GM19193 (cell line): Measurements from ENCODE around the gene HOXC9.

Experiments used
- POLR2A ChIP-seq: IDR thresholded peaks from 4 replicates; pipeline ENCODE4 v1.6.1; 2011; ENCODE audit not compliant: insufficient read depth, insufficient read length; ENCODE audit errors: extremely low read depth

HOXC9 gene

GRCh38 chr12:53977596-53978445 lies 22.1 kb upstream of the HOXC9 start:
- no peak for TF ChIP-seq POLR2A

- TF ChIP-seq POLR2A, result no peak
These were observed 21.2 kb upstream of the HOXC9 start for GRCh38 chr12:53978477-53979356.

- no peak for TF ChIP-seq POLR2A
These were observed 19.7 kb upstream of the HOXC9 start for GRCh38 chr12:53980104-53980801.

- no peak for TF ChIP-seq POLR2A
These were observed 19.0 kb upstream of the HOXC9 start for GRCh38 chr12:53980802-53981496.

- no peak for TF ChIP-seq POLR2A
These were observed 18.1 kb upstream of the HOXC9 start for GRCh38 chr12:53981634-53982565.

- no peak for TF ChIP-seq POLR2A
These were observed 17.1 kb upstream of the HOXC9 start for GRCh38 chr12:53982648-53983567.

GRCh38 chr12:53983568-53983949 lies 16.4 kb upstream of the HOXC9 start:
- TF ChIP-seq POLR2A, result no peak

GRCh38 chr12:53983950-53984572 lies 15.9 kb upstream of the HOXC9 start:
- TF ChIP-seq POLR2A, result no peak

GRCh38 chr12:53984901-53985691 lies 14.9 kb upstream of the HOXC9 start, which contains the start of gene HOXC10:
TSS of gene HOXC10 (plus strand) at chr12:53985146. CDS start at chr12:53985260, 114 bp downstream.
- no peak for TF ChIP-seq POLR2A

- no peak for TF ChIP-seq POLR2A
These were observed 14.3 kb upstream of the HOXC9 start for GRCh38 chr12:53985692-53985993.

- no peak for TF ChIP-seq POLR2A
These were observed 13.8 kb upstream of the HOXC9 start for GRCh38 chr12:53985994-53986685.
